ENCODE data around the gene ATP6V0B.

ATP6V0B gene

DNA sequence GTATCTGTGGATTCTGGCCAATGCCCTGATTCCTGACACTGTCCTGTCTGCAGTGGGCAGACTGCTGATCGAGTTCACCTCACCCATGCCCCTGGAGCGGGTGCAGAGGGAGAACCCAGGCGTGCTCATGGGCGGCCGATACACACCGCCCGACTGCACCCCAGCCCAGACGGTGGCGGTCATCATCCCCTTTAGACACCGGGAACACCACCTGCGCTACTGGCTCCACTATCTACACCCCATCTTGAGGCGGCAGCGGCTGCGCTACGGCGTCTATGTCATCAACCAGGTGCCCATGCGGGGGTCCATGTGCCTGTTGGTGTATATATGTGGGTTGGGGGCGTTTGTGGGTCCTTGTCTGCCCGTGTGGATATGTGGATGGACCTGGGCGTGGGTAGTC is 6.9 kb downstream of the ATP6V0B start:
- DNase-seq (ENCODE audit: low read depth in 1 of 2, low spot score in 1 of 2) = no peak
- no peak overlapping the region for H3K4me3 ChIP-seq (replicated peaks; ENCODE audit: insufficient read depth, low read length)
- no peaks in the 10 kb centered on the region for H3K27me3 ChIP-seq (ENCODE audit: insufficient read depth, poor library complexity, severe bottlenecking)
- TF ChIP-seq GABPA (IDR thresholded peaks at IDR 0.05; ENCODE audit: low read depth) (no peak), SPI1 (IDR thresholded peaks at IDR 0.05; ENCODE audit: borderline replicate concordance, low read depth) (no peak), POLR2AphosphoS5 (IDR thresholded peaks at IDR 0.05; ENCODE audit: low read depth) (no peak)
- TF ChIP-seq, protein P1, sequence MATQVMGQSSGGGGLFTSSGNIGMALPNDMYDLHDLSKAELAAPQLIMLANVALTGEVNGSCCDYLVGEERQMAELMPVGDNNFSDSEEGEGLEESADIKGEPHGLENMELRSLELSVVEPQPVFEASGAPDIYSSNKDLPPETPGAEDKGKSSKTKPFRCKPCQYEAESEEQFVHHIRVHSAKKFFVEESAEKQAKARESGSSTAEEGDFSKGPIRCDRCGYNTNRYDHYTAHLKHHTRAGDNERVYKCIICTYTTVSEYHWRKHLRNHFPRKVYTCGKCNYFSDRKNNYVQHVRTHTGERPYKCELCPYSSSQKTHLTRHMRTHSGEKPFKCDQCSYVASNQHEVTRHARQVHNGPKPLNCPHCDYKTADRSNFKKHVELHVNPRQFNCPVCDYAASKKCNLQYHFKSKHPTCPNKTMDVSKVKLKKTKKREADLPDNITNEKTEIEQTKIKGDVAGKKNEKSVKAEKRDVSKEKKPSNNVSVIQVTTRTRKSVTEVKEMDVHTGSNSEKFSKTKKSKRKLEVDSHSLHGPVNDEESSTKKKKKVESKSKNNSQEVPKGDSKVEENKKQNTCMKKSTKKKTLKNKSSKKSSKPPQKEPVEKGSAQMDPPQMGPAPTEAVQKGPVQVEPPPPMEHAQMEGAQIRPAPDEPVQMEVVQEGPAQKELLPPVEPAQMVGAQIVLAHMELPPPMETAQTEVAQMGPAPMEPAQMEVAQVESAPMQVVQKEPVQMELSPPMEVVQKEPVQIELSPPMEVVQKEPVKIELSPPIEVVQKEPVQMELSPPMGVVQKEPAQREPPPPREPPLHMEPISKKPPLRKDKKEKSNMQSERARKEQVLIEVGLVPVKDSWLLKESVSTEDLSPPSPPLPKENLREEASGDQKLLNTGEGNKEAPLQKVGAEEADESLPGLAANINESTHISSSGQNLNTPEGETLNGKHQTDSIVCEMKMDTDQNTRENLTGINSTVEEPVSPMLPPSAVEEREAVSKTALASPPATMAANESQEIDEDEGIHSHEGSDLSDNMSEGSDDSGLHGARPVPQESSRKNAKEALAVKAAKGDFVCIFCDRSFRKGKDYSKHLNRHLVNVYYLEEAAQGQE (IDR thresholded peaks at IDR 0.05; ENCODE audit: insufficient replicate concordance, low read depth) = no peak
- TF ChIP-seq, protein P2, sequence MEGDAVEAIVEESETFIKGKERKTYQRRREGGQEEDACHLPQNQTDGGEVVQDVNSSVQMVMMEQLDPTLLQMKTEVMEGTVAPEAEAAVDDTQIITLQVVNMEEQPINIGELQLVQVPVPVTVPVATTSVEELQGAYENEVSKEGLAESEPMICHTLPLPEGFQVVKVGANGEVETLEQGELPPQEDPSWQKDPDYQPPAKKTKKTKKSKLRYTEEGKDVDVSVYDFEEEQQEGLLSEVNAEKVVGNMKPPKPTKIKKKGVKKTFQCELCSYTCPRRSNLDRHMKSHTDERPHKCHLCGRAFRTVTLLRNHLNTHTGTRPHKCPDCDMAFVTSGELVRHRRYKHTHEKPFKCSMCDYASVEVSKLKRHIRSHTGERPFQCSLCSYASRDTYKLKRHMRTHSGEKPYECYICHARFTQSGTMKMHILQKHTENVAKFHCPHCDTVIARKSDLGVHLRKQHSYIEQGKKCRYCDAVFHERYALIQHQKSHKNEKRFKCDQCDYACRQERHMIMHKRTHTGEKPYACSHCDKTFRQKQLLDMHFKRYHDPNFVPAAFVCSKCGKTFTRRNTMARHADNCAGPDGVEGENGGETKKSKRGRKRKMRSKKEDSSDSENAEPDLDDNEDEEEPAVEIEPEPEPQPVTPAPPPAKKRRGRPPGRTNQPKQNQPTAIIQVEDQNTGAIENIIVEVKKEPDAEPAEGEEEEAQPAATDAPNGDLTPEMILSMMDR (IDR thresholded peaks at IDR 0.05; ENCODE audit: insufficient read depth, low read length) = no peak
- H3K27ac ChIP-seq (replicated peaks) = no peak overlapping the region

DNA sequence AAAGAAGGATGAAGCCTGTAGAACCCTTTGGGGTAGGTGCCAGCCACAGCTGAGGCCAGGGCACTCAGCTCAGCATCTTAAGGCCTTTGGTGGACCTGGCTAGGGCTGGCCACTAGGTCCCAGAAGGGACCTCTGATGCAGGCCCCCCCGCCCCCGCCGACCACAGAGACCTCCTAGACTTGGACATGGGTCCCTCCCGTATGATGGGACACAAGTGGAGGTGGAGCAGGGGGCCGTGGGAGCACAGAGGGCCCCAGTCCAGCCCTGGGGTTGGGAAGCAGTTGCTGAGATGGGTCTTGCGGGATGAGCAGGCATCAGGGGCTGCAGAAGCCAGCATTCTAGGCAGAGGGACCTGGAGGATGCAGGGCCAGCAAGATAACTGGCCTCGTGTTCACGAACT is 7.5 kb downstream of the ATP6V0B start:
- Histone ChIP-seq H3K27ac (replicated peaks) (no peak overlapping the region), H3K27me3 (ENCODE audit: insufficient read depth, poor library complexity, severe bottlenecking) (no peaks in the 10 kb centered on the region), H3K4me3 (replicated peaks; ENCODE audit: insufficient read depth, low read length) (no peak overlapping the region)
- DNase-seq (ENCODE audit: low read depth in 1 of 2, low spot score in 1 of 2) = no peak
- no peak for TF ChIP-seq GABPA (IDR thresholded peaks at IDR 0.05; ENCODE audit: low read depth)
- TF ChIP-seq SPI1 (IDR thresholded peaks at IDR 0.05; ENCODE audit: borderline replicate concordance, low read depth) = no peak
- TF ChIP-seq, protein P1 (IDR thresholded peaks at IDR 0.05; ENCODE audit: insufficient replicate concordance, low read depth) = no peak
- no peak for TF ChIP-seq POLR2AphosphoS5 (IDR thresholded peaks at IDR 0.05; ENCODE audit: low read depth)
- TF ChIP-seq, protein P2 (IDR thresholded peaks at IDR 0.05; ENCODE audit: insufficient read depth, low read length) = no peak

GRCh38 chr1:43982808-43983207 is 8.0 kb downstream of the ATP6V0B start:
- TF ChIP-seq POLR2AphosphoS5 (IDR thresholded peaks at IDR 0.05; ENCODE audit: low read depth) = no peak
- TF ChIP-seq, protein P2 (IDR thresholded peaks at IDR 0.05; ENCODE audit: insufficient read depth, low read length) = no peak
- TF ChIP-seq, protein P1 (IDR thresholded peaks at IDR 0.05; ENCODE audit: insufficient replicate concordance, low read depth) = no peak
- no peak for TF ChIP-seq SPI1 (IDR thresholded peaks at IDR 0.05; ENCODE audit: borderline replicate concordance, low read depth)
- no peak for TF ChIP-seq GABPA (IDR thresholded peaks at IDR 0.05; ENCODE audit: low read depth)
- no peak overlapping the region for H3K4me3 ChIP-seq (replicated peaks; ENCODE audit: insufficient read depth, low read length)
- H3K27ac ChIP-seq (replicated peaks) = no peak overlapping the region
- peak; percentile 50 to 58 for DNase-seq (ENCODE audit: low read depth in 1 of 2, low spot score in 1 of 2)
- H3K27me3 ChIP-seq (ENCODE audit: insufficient read depth, poor library complexity, severe bottlenecking) = no peaks in the 10 kb centered on the region
